ENCODE data around the gene SORL1.
A peak's percentile ranks its signal among the peaks of the same experiment; 100 is the strongest.

Gene SORL1

DNA sequence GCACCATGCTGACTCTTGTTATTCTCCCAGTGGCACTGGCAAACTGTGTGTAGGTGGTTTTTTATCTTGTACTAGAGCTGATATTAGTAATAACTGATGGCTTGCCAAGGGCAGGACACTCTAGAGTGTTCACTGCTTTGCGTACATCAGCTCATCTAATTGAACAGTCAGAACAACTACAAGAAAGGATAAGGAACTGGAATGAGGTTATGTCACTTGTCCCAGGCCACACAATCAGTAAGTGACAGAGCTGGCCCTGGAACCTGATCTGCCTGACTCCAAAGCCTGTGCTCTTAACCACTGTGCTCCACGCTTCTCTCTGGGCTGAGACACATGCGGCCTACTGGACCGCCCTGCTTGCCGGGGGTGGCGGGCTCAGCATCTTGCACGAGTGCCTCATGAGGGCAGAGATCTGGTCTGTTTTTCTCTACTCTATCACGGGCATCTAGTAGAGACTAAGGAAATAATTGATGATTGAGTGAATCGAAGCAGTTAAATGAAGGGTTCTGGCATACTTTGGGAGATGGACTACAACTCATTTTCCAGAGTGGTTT, 156.5 kb downstream of the SORL1 start:
- FAIRE-seq: peak; percentile 21
- TF ChIP-seq POLR2AphosphoS5 (IDR thresholded peaks at IDR 0.05; ENCODE audit: low read depth, low read length): no peak
- no peak for TF ChIP-seq POLR2A (IDR thresholded peaks at IDR 0.05; ENCODE audit: low read depth, low read length)
- TF ChIP-seq TAF1 (IDR thresholded peaks at IDR 0.05; ENCODE audit: borderline replicate concordance, low read depth, low read length): no peak

DNA sequence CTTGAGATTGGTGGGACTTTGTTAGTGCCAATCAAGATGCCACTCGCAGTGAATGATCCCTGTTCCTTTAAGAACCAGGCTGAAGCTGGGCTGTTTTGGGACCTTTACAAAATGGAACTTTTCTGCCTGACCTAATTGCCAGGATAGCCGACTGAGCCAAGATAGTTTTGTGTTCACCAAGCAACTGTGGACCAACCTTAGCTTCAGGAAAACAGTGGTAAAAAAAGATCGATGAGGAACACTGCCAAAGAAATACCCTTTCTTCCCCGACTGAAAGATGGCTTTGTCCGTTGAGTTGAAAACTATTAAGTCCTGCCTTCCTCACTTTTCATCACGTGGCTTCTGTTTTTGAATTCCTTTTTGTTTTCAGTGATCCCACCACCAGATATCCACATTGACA, 158.6 kb downstream of the SORL1 start:
- FAIRE-seq (no peak), DNase-seq (ENCODE audit: insufficient read length) (no peak)
- TF ChIP-seq POLR2A (IDR thresholded peaks at IDR 0.05; ENCODE audit: low read depth, low read length) (no peak), TAF1 (IDR thresholded peaks at IDR 0.05; ENCODE audit: borderline replicate concordance, low read depth, low read length) (no peak), POLR2AphosphoS5 (IDR thresholded peaks at IDR 0.05; ENCODE audit: low read depth, low read length) (no peak)

More for the DNA sequence above, 156.5 kb downstream of the SORL1 start:
- no peak for DNase-seq (ENCODE audit: insufficient read length)

DNA sequence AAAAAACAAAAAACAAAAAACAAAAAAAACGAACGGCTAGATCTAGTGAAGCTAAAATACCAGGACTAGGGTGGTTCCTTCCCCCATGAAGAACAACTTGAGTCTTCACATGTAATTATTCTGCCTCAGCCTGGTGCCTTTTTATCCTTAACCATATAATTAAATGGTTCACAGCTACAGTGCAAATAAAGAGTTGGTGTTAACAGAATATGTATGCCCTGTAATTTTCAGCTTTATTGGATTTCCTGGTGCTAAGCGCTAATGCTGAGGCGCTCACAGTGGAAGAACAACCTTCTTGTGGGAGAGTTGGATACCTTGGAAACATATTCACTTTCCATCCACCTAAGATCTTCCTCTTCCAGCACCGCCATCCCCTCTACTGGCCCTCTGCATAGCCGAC, 159.1 kb downstream of the SORL1 start:
- TF ChIP-seq TAF1 (IDR thresholded peaks at IDR 0.05; ENCODE audit: borderline replicate concordance, low read depth, low read length) (no peak), POLR2A (IDR thresholded peaks at IDR 0.05; ENCODE audit: low read depth, low read length) (no peak), POLR2AphosphoS5 (IDR thresholded peaks at IDR 0.05; ENCODE audit: low read depth, low read length) (no peak)
- DNase-seq (ENCODE audit: insufficient read length): no peak
- no peak for FAIRE-seq

DNA sequence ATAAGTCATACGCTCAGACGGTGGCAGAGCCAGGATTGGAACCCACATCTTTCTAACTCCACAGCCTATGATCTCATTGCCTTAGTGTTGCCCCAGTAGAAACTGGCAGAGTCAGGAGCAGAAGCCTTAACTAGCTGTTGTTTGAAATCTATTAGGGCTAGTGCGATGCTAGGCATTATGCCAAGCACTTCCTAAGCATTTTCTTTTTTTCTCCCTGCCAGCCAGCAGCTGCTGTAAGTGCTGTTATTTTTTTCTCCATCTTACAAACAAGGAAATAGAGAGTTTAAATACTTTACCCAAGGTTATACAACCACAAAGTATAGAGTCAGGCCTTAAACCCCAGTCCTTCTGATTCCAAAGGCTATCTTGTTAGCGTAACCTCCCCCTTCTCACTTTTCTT, 161.6 kb downstream of the SORL1 start:
- FAIRE-seq (no peak), DNase-seq (ENCODE audit: insufficient read length) (no peak)
- TF ChIP-seq TAF1 (IDR thresholded peaks at IDR 0.05; ENCODE audit: borderline replicate concordance, low read depth, low read length): no peak
- no peak for TF ChIP-seq POLR2A (IDR thresholded peaks at IDR 0.05; ENCODE audit: low read depth, low read length)
- TF ChIP-seq POLR2AphosphoS5 (IDR thresholded peaks at IDR 0.05; ENCODE audit: low read depth, low read length): no peak

DNA sequence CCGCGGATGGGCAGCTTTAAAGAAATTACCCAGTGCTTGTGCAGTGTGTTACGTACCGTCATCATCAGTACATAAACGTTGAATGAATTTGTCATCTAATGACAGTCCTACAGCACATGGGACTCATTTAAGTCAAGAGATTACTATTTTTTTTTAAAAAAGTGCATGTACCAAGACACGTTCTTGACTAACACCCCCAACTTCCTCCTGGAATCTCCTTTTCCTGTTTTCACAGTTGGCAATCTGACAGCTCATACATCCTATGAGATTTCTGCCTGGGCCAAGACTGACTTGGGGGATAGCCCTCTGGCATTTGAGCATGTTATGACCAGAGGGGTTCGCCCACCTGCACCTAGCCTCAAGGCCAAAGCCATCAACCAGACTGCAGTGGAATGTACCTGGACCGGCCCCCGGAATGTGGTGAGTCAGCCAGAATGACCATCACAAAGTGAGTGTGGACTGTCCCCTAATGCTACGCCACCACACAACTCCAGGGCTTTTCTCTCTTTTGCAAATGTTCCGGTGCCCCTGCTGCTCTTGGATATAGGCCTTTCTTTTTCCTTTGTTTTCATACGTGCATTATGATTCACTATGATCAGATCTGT, 162.6 kb downstream of the SORL1 start:
- peak; percentile 30 for FAIRE-seq
- TF ChIP-seq TAF1 (IDR thresholded peaks at IDR 0.05; ENCODE audit: borderline replicate concordance, low read depth, low read length): no peak
- TF ChIP-seq POLR2AphosphoS5 (IDR thresholded peaks at IDR 0.05; ENCODE audit: low read depth, low read length): no peak
- DNase-seq (ENCODE audit: insufficient read length): no peak

DNA sequence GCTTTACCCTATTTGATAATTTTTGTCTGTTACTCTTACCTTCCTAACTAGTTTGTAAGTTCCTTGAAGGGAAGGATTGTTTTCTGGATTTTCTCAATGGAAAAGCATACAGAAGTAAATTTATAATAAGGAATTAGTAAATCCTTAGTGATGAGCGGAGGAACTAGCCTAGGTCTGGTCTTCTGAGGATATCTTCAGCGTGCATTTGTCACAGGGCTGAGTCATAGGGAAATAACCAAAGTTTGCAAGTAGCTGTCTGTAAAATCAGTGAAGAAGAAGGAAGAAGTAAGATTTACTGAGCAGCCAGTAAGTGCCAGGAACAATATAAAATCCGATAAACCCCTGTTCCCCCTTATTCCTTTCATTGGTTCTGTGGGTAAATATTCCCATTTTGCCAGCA, 163.4 kb downstream of the SORL1 start:
- no peak for TF ChIP-seq POLR2AphosphoS5 (IDR thresholded peaks at IDR 0.05; ENCODE audit: low read depth, low read length)
- no peak for TF ChIP-seq POLR2A (IDR thresholded peaks at IDR 0.05; ENCODE audit: low read depth, low read length)
- no peak for TF ChIP-seq TAF1 (IDR thresholded peaks at IDR 0.05; ENCODE audit: borderline replicate concordance, low read depth, low read length)
- FAIRE-seq: no peak
- DNase-seq (ENCODE audit: insufficient read length): no peak

DNA sequence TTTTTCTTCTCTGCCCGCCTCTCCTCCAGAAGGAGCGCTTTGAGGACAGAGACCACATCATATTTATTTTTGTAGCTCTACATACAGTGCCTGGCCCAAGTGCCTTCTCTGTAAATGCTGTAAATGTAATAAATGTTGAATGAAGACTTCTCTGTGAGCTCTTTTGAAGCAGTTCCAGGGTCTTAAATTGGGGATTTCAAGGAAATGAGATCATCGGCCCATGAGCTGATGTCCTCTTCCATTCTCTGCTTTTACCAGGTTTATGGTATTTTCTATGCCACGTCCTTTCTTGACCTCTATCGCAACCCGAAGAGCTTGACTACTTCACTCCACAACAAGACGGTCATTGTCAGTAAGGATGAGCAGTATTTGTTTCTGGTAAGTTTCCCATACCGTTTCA, 166.4 kb downstream of the SORL1 start:
- TF ChIP-seq POLR2AphosphoS5 (IDR thresholded peaks at IDR 0.05; ENCODE audit: low read depth, low read length) (no peak), POLR2A (IDR thresholded peaks at IDR 0.05; ENCODE audit: low read depth, low read length) (no peak)
- DNase-seq (ENCODE audit: insufficient read length): no peak
- FAIRE-seq: no peak

DNA sequence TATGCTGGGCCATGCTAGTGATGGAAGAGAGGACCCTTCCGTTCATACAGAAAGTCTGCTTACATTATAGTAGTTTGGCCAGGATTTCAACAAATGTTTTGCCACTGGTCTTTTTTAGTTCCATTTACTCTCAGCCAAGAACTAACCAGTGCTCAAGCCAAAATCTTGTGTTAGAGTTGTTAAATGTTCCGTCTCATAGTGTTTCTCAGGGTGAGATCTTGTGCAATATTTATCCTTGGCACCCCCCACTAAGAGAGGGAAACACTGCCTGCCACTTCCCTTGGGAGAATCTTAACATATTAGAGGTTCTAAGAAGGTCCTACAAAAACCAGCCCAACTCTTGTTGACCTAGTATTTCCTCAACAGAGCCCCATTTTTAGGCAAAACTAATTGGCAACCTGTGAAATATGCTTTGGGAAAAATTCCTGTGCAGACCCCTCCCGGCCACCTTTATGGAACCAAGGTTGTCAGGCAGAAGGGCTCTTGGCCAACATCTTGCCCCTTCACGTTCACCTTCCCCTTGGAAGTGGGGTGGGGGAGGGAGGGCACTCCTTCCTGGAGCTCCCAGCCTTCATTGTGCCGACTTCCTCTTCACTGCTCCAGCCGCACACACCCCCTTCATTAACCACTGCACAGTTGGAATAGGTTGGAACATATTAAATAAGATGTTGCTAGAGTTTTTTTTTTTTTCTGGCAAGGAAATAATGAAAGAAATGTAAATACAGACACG, 173.8 kb downstream of the SORL1 start:
- FAIRE-seq: no peak
- no peak for TF ChIP-seq TAF1 (IDR thresholded peaks at IDR 0.05; ENCODE audit: borderline replicate concordance, low read depth, low read length)
- no peak for TF ChIP-seq POLR2A (IDR thresholded peaks at IDR 0.05; ENCODE audit: low read depth, low read length)
- TF ChIP-seq POLR2AphosphoS5 (IDR thresholded peaks at IDR 0.05; ENCODE audit: low read depth, low read length): no peak

DNA sequence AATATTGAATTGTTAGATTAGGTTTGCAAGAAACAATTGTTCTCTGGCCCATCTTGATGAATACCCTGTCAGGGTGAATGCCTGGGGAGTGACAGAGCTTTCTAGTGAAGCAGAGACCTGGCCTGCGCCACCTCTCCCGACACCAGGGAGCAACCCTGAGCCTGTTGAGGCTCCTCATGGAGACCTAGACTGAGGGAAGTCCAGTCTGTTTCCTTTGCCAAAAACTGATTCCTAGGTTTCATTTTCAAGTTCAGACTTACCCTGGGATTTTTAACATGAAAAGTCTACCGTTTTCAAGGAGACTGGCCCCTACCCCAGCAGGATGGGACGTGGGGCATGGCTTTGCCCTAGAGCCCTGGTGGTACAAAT, 174.4 kb downstream of the SORL1 start:
- TF ChIP-seq POLR2AphosphoS5 (IDR thresholded peaks at IDR 0.05; ENCODE audit: low read depth, low read length) (no peak), TAF1 (IDR thresholded peaks at IDR 0.05; ENCODE audit: borderline replicate concordance, low read depth, low read length) (no peak), POLR2A (IDR thresholded peaks at IDR 0.05; ENCODE audit: low read depth, low read length) (no peak)
- DNase-seq (ENCODE audit: insufficient read length) (no peak), FAIRE-seq (no peak)

More for the DNA sequence above, 173.8 kb downstream of the SORL1 start:
- DNase-seq (ENCODE audit: insufficient read length): no peak

DNA sequence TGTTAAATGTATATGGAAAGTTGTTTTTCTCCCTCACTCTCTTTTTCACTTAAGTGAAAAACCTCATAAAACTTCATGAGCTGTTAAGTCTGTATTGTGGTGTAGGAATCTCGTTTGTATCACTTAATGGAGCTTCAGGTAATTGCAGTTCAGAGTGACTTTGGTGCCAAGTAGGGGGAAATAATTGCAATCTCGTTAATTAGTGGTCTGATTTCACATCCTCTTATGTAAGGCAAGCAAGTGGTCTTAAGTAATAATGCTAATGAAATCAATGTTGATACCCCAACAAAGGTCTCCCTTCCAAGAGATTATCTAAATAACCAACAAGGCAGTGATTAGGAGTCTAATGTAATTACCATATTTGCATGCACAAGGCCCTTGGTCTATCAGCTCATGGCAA, 174.9 kb downstream of the SORL1 start:
- TF ChIP-seq POLR2AphosphoS5 (IDR thresholded peaks at IDR 0.05; ENCODE audit: low read depth, low read length) (no peak), POLR2A (IDR thresholded peaks at IDR 0.05; ENCODE audit: low read depth, low read length) (no peak), TAF1 (IDR thresholded peaks at IDR 0.05; ENCODE audit: borderline replicate concordance, low read depth, low read length) (no peak)
- DNase-seq (ENCODE audit: insufficient read length) (no peak), FAIRE-seq (no peak)

DNA sequence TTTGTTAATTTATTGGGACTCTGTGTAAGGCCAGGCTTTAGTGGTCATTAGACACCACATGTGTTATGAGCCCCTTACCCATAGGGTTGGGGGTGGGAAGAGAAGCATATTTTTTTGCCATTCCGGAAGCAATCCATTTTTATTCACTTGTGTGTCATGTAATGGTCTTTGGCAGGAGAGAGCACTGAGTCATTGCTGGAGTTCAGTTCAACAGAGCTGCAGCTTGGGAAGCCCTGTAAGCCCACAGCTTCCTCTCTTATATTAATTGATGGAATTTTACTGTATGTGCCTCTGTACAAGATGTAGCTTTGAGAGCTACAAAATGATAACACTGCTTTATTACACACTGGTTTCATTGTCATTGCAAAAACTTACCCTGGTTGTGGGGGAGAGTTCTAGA, 177.9 kb downstream of the SORL1 start:
- no peak for FAIRE-seq
- DNase-seq (ENCODE audit: insufficient read length): no peak
- TF ChIP-seq TAF1 (IDR thresholded peaks at IDR 0.05; ENCODE audit: borderline replicate concordance, low read depth, low read length) (no peak), POLR2AphosphoS5 (IDR thresholded peaks at IDR 0.05; ENCODE audit: low read depth, low read length) (no peak), POLR2A (IDR thresholded peaks at IDR 0.05; ENCODE audit: low read depth, low read length) (no peak)

DNA sequence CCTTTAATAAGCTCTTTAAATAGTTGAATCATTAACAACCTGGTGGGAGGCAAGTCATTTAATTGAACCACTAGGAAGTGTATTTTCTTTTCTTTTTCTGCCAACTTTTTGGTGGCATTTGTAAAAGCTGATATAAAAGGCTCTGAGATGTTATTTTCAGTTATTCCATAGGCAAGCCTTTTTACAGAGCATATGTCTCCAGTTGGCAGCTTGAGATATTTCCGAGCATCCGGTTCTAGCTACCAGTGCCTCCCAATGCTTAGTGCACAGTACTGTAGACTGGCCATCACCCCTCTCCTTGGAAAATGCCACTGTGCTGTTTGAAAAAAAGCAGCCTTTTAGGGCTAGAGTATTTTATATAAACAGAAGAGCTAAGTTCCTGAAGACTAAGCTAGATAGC, 179.3 kb downstream of the SORL1 start:
- DNase-seq (ENCODE audit: insufficient read length) (no peak), FAIRE-seq (no peak)
- TF ChIP-seq POLR2AphosphoS5 (IDR thresholded peaks at IDR 0.05; ENCODE audit: low read depth, low read length) (no peak), TAF1 (IDR thresholded peaks at IDR 0.05; ENCODE audit: borderline replicate concordance, low read depth, low read length) (no peak), POLR2A (IDR thresholded peaks at IDR 0.05; ENCODE audit: low read depth, low read length) (no peak)
